Astrocyte of the spinal cord (primary cell): ENCODE results near the gene LCN6.

Source experiments
- DNase-seq: peaks from one replicate; pipeline ENCODE4 v3.0.0; 2011; ENCODE audit warnings: low read depth, low spot score
- H3K4me3 ChIP-seq: 2 replicates; pipeline ENCODE4 v1.5.1; 2011; ENCODE audit warnings: low read depth, mild to moderate bottlenecking, low read length, moderate library complexity
- in situ Hi-C: cut with HindIII; loops from 2 replicates; pipeline ENCODE4 v1.10.0; 2017; ENCODE audit warnings: low sequenced_read_pairs
- TF ChIP-seq, protein P1 (sequence below): IDR thresholded peaks from 2 replicates; pipeline ENCODE4 v1.5.1; 2012; ENCODE audit warnings: low read depth, mild to moderate bottlenecking, low read length, inconsistent platforms

The LCN6 gene

DNA sequence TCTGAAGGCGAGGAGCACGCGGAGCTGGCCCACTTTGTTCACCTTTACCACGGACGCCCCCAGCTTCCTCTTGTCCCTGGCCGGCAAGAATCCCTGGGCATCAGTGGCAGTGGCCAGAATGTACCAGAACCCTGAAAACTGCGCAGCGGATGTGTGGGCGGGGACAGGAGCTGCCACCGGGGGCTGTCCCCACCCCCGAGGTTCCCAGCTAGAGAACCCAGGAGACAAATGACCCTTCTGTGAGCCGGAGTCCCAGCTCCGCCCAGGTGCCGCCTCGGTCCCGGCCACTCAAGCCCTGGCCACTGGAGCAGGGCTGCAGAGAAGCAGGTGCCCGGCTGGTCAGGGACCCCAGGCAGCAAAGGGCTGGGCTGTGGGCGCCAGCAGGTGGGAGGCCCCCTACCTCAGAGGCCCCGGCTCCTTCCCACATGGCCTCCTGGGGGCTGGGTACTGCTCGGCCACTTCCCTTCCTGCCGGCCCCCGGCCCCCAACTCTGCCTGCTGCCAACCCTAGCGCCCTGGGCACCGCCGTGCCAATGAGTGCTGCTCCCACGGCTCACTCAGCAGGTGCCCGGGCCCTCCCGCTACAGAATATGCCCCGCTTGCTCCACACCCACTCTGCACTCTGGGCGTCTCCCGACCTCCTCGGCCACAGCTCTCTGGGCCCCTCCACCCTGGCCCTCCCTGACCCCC lies 6.3 kb downstream of the LCN6 start:
- TF ChIP-seq, protein P1, sequence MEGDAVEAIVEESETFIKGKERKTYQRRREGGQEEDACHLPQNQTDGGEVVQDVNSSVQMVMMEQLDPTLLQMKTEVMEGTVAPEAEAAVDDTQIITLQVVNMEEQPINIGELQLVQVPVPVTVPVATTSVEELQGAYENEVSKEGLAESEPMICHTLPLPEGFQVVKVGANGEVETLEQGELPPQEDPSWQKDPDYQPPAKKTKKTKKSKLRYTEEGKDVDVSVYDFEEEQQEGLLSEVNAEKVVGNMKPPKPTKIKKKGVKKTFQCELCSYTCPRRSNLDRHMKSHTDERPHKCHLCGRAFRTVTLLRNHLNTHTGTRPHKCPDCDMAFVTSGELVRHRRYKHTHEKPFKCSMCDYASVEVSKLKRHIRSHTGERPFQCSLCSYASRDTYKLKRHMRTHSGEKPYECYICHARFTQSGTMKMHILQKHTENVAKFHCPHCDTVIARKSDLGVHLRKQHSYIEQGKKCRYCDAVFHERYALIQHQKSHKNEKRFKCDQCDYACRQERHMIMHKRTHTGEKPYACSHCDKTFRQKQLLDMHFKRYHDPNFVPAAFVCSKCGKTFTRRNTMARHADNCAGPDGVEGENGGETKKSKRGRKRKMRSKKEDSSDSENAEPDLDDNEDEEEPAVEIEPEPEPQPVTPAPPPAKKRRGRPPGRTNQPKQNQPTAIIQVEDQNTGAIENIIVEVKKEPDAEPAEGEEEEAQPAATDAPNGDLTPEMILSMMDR: no peak
- in situ Hi-C loops: no loop called here
- no peak for DNase-seq
- no peak overlapping the region for H3K4me3 ChIP-seq

DNA sequence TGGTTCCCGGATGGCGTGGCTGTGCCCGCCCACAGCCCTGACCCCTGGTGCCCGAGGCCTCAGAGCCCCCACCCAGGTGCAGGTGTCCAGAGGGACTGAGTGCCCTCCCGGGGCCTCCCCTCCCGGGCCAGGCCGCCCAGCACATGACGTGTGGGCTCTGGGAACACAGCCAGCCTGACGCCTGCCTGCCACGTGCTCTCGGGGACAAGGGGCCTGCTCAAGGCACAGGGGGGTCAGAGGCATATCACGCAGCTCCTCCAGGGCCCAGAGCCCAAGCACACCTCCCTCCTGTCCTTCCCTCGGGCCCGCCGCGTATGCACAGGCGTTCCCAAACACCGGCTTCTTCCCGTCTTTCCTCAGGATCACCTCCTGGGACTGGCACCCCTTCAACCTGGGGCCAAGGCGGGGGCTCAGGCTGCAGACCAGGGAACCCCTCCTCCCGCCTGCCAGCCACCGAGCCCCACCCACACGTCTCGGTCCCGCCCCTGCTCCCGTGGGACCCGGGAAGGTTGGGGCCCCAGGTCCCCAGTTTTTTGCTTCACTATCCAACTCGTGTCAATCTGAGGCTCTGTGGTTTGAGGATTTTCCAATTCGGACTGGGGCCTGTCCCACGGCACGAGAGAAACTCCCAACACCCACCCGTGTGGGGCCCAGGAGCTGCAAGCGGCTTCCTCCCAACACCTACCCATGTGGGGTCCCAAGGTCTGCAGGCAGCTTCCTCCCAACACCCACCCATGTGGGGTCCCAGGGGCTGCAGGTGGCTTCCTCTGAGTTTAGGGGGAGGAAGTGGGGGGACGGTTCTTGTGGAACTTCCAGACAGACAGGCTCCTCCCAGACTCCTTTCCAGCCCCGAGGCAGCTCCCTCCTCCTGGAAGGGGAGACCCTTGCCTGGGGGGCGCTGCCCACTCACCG lies 7.1 kb downstream of the LCN6 start:
- in situ Hi-C loops: no loop called here
- H3K4me3 ChIP-seq: no peak overlapping the region
- DNase-seq: no peak
- TF ChIP-seq, protein P1: no peak

DNA sequence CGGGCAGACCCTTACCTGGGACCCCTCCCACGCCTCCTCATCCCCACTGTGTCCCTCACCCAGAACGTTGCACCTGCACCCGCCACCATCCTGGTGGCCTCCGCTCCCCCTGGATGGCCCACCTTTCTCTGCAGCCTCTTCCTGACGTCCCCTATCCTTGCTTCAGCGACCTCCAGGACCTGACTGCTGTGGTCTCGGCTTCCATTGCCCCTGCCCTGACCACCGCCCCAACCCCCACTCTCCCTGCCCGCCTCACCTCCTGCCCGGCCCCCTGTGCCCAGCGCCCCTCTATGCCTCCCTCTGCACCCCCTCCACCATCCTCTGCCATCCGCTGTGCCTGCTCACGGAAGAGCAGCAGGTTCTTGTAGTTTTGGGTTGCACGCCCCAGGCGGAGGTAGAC lies 7.8 kb downstream of the LCN6 start:
- in situ Hi-C loops: no loop called here

DNA sequence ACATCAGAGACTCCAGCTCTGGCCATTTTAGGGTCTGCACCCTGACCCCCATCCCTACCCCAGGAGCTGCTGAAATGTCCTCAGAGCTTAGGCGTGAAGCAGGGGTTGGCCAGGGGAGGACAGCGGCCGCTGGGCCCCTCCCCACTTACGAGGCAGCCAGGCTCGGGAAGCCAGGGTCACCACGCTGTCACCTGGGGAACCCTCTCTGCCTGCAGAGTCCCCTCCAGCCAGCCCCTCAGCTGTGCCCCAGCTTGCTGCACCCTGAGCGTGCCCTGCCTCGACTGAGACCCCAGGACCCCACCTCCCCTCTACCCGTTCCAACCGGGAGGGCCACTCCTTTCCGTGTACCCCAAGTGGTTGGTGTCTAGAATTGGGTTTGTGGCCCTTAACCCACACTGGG lies 8.3 kb downstream of the LCN6 start:
- TF ChIP-seq, protein P1: no peak
- no peak for DNase-seq
- H3K4me3 ChIP-seq: no peak overlapping the region
- in situ Hi-C loops: no loop called here

More for the DNA sequence above, 7.8 kb downstream of the LCN6 start:
- TF ChIP-seq, protein P1: no peak
- no peak for DNase-seq
- no peak overlapping the region for H3K4me3 ChIP-seq

DNA sequence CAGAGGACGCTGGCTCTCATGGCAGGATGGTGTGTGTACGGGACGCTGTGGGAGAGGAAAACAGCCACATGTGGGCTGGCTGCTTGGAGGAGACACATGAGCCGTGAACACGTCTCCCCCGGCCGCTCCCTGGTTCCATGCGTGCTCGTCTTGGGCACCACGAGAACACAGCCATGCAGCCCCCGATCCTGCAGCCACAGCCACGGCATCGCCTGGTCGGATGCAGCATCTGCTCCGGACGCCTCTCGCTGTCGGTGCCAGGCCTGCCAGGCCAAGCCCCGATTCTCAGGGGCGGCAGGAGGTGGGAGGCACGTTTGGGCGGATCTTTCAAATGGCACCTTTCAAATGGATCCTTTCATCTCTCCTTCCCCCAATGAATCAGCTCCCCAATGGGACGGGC lies 8.8 kb downstream of the LCN6 start:
- in situ Hi-C loops: no loop called here
- TF ChIP-seq, protein P1: no peak
- H3K4me3 ChIP-seq: no peak overlapping the region
- no peak for DNase-seq

DNA sequence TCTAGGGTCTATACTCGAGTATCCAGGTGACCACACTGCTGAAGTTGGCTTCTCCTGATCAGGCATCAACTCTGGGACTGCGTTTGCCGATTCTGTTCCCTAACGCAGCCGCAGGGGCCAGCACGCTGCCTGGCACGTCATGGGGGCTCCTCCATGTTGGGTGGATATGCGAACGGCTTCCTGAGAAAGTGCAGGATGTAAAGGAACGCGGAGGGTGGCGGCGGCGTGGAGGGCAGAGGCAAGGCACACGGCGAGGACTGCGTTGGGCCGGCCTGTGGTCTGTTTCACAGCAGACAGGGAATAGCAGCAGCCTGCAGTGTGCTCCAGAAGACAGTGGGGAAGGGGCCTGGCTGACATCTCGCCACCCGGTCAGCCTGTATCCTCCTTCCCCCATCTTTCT lies 9.4 kb downstream of the LCN6 start:
- DNase-seq: no peak
- in situ Hi-C loops: no loop called here
- TF ChIP-seq, protein P1: no peak
- no peak overlapping the region for H3K4me3 ChIP-seq
